ENCODE data around the gene RBMS3.

RBMS3 gene

GRCh38 chr3:29484633-29485032 is 203.8 kb downstream of the RBMS3 start:
- DNase-seq (ENCODE audit: low read depth): no peak
- TF ChIP-seq CTCF (IDR thresholded peaks at IDR 0.05; ENCODE audit: control insufficient read depth, extremely low read depth, insufficient read depth): no peak
- H3K4me3 ChIP-seq (ENCODE audit: low read depth, low read length): no peak overlapping the region

GRCh38 chr3:29486096-29486495 is 205.2 kb downstream of the RBMS3 start:
- no peak for TF ChIP-seq CTCF (IDR thresholded peaks at IDR 0.05; ENCODE audit: control insufficient read depth, extremely low read depth, insufficient read depth)
- no peak overlapping the region for H3K4me3 ChIP-seq (ENCODE audit: low read depth, low read length)
- peak; percentile 1 for DNase-seq (ENCODE audit: low read depth)

GRCh38 chr3:29486917-29487316 is 206.0 kb downstream of the RBMS3 start:
- TF ChIP-seq CTCF (IDR thresholded peaks at IDR 0.05; ENCODE audit: control insufficient read depth, extremely low read depth, insufficient read depth): no peak
- DNase-seq (ENCODE audit: low read depth): no peak
- no peak overlapping the region for H3K4me3 ChIP-seq (ENCODE audit: low read depth, low read length)

- no peak overlapping the region for H3K4me3 ChIP-seq (ENCODE audit: low read depth, low read length)
- no peak for TF ChIP-seq CTCF (IDR thresholded peaks at IDR 0.05; ENCODE audit: control insufficient read depth, extremely low read depth, insufficient read depth)
- peak; percentile 2 for DNase-seq (ENCODE audit: low read depth)
Observed at GRCh38 chr3:29488922-29489321, 208.1 kb downstream of the RBMS3 start.

DNA sequence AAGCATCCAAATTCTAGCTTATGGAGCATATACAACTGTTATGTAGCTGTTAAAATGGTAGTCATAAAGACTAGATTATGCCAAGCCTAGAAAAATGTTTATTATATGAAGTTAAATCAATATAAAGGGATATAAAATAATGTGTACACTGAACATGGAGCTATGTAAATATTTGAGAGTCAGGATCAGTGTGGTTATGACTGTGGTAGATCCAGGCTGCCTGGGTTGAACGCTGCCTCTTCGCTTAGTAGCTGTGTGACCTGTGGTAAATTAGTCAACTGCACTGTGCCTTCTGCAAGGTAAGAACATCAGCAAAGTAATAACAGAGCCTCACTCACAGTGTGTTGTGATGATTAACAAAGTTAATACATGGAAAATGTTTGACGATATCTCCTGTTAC is 212.2 kb downstream of the RBMS3 start:
- no peak overlapping the region for H3K4me3 ChIP-seq (ENCODE audit: low read depth, low read length)
- DNase-seq (ENCODE audit: low read depth): peak; percentile 70
- no peak for TF ChIP-seq CTCF (IDR thresholded peaks at IDR 0.05; ENCODE audit: control insufficient read depth, extremely low read depth, insufficient read depth)

DNA sequence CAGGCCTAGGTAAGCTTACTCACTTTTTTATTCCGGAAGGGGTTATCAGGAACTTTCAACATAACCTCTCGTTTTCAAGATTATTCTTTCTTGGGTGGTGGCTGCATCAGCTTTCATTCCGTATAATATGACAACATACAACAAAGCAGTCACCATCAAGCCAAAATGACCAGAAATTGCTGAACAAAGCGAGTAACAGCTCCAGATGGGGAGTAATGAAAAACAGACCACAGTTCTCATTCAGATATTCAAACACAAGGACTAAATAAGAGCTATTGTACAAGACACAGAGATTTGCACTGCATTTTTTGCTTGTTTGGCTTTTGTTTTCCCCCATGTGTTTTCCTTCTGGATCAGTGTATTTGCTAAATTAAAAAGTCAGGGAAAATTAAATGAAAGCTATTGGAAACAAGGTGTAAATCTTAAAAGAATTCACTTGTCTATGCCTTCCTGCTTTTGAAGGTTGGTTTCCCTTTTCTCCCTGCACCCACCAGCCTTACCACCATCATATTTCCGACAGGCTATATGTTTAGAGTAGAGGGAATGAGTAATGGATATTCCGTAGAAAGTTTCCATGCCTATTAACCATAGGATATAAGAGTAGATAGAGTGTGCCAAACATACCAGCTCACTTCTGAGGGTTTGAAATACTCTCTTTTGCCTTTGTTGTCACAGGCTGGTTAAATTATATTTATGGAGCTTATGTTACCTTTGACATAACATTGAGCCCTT is 213.6 kb downstream of the RBMS3 start:
- DNase-seq (ENCODE audit: low read depth): no peak
- no peak overlapping the region for H3K4me3 ChIP-seq (ENCODE audit: low read depth, low read length)
- no peak for TF ChIP-seq CTCF (IDR thresholded peaks at IDR 0.05; ENCODE audit: control insufficient read depth, extremely low read depth, insufficient read depth)

DNA sequence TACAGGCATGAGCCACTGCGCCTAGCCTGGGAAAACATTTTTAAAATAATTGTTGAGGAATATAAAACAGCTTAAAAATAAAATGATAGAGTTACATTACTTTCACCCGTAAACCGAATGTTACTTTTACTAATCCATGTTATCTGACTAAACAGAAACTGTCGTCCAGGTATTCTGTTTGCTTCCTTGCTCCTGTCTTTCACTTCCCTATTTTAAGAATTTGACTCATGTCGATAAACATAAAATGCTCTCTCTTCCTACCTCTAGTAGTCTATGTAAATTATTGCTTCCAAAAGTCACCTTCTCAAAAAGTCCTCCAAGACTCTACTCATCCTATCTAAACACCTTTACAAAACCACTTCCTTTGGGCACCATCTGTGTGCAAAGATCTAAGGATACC is 216.4 kb downstream of the RBMS3 start:
- H3K4me3 ChIP-seq (ENCODE audit: low read depth, low read length): no peak overlapping the region
- TF ChIP-seq CTCF (IDR thresholded peaks at IDR 0.05; ENCODE audit: control insufficient read depth, extremely low read depth, insufficient read depth): no peak
- DNase-seq (ENCODE audit: low read depth): no peak

Measured in LNCaP clone FGC (cell line).